ENCODE data around the gene PIEZO2. TPM values are rescaled to one million over a fixed set of nuclear protein-coding genes. Genes with fewer than 3 reads are reported as not detected.
"Not testable (repeated sequence)": the region's sequence is repeated elsewhere in the genome, so short reads cannot be mapped to it uniquely, and the experiment has no call there.

Gene PIEZO2
- polyA plus RNA-seq, 5 donors, result 177 to 232 (median 217) TPM

- no peak for DNase-seq
These were observed 163.7 kb downstream of the PIEZO2 start for GRCh38 chr18:10985689-10986088.

GRCh38 chr18:10979411-10979810 lies 170.0 kb downstream of the PIEZO2 start:
- no peak for DNase-seq

GRCh38 chr18:10977042-10977441 lies 172.3 kb downstream of the PIEZO2 start:
- no peak for DNase-seq

GRCh38 chr18:10973567-10974203 lies 175.7 kb downstream of the PIEZO2 start:
- no peak for DNase-seq

GRCh38 chr18:10971717-10972116 lies 177.7 kb downstream of the PIEZO2 start:
- DNase-seq, result no peak

GRCh38 chr18:10965119-10965518 lies 184.2 kb downstream of the PIEZO2 start:
- DNase-seq, result no peak

- DNase-seq, result no peak
These were observed 195.7 kb downstream of the PIEZO2 start for GRCh38 chr18:10953672-10954071.

- DNase-seq, result no peak
These were observed 197.5 kb downstream of the PIEZO2 start for GRCh38 chr18:10951631-10952544.

GRCh38 chr18:10950876-10951630 lies 198.3 kb downstream of the PIEZO2 start:
- DNase-seq, result no peak

- no peak for DNase-seq
These were observed 199.1 kb downstream of the PIEZO2 start for GRCh38 chr18:10950080-10950875.

- DNase-seq, result no peak
These were observed 199.7 kb downstream of the PIEZO2 start for GRCh38 chr18:10949655-10950054.

GRCh38 chr18:10948421-10948820 lies 200.9 kb downstream of the PIEZO2 start:
- DNase-seq, result no peak

- DNase-seq, result no peak
These were observed 203.3 kb downstream of the PIEZO2 start for GRCh38 chr18:10946058-10946457.

GRCh38 chr18:10942998-10943397 lies 206.4 kb downstream of the PIEZO2 start:
- DNase-seq, result no peak

GRCh38 chr18:10939822-10940221 lies 209.5 kb downstream of the PIEZO2 start:
- DNase-seq, result no peak

GRCh38 chr18:10937743-10938640 lies 211.4 kb downstream of the PIEZO2 start:
- no peak for DNase-seq

- peak in 1 of 2 donors; percentile 41 for DNase-seq
These were observed 213.0 kb downstream of the PIEZO2 start for GRCh38 chr18:10936176-10937053.

GRCh38 chr18:10935588-10935987 lies 213.8 kb downstream of the PIEZO2 start:
- no peak for DNase-seq

- not testable (repeated sequence) for DNase-seq
These were observed 215.7 kb downstream of the PIEZO2 start for GRCh38 chr18:10933648-10934047.
